AG04450 (cell line): Measurements from ENCODE around the gene ARHGAP26. TPM values are rescaled to one million over a fixed set of nuclear protein-coding genes. Genes with fewer than 3 reads are reported as not detected.

Experiments used
- CTCF ChIA-PET: fragments of 300-600, 350-600 bp; formaldehyde crosslinking; extraction: SDS; loops from one replicate; lab custom pipeline; 2022; ENCODE audit warnings: antibody characterized with exemption, inconsistent platforms; lab: Charles Lee
- POLR2A ChIA-PET: fragments of 350-600 bp; formaldehyde crosslinking; extraction: SDS; loops from one replicate; lab custom pipeline; 2021; ENCODE audit warnings: antibody characterized with exemption, inconsistent platforms; lab: Yijun Ruan, JAX
- DNase-seq: peaks from one replicate; pipeline ENCODE4 v3.0.0-alpha.2; 2011; ENCODE audit warnings: low read depth, low spot score
- H3K27ac ChIP-seq: one replicate; pipeline ENCODE4 v1.5.1; 2012; ENCODE audit warnings: low read depth, low read length, control low read depth
- H3K27me3 ChIP-seq: one replicate; pipeline ENCODE4 v1.6.0; 2012; ENCODE audit warnings: low read length; ENCODE audit not compliant: control insufficient read depth, insufficient read depth
- H3K4me3 ChIP-seq: 2 replicates; pipeline ENCODE4 v1.5.1; 2011; ENCODE audit warnings: mild to moderate bottlenecking, low read depth, low read length, control low read depth
- H3K9me3 ChIP-seq: 2 replicates; pipeline ENCODE4 v1.5.1; 2012; ENCODE audit warnings: low read length; ENCODE audit not compliant: control insufficient read depth, insufficient read depth
- CTCF ChIP-seq: IDR thresholded peaks from 2 replicates; pipeline ENCODE4 v1.5.1; 2011; ENCODE audit warnings: low read depth, low read length, control low read depth, inconsistent platforms
- polyA plus RNA-seq: library from polyadenylated mRNA; depleted of rRNA; stranded (reverse); fragments of >200 nt; gene quantifications from 2 replicates; pipeline ENCODE4 v1.2.3, GENCODE V29; 2011; rRNA removed

Gene ARHGAP26
- polyA plus RNA-seq, 1 experiment = 0.56 TPM

GRCh38 chr5:143277536-143277935 lies 507.4 kb downstream of the ARHGAP26 start:
- TF ChIP-seq CTCF = no peak
- ChIA-PET POLR2A (no interaction called here), CTCF (no interaction called here)
- H3K27ac ChIP-seq = no peak overlapping the region
- H3K9me3 ChIP-seq = no peaks in the 10 kb centered on the region
- no peak overlapping the region for H3K4me3 ChIP-seq
- DNase-seq = no peak
- no peaks in the 10 kb centered on the region for H3K27me3 ChIP-seq

Other genes starting within 250 kb of the ARHGAP26 start
- gene FGF1, start 84.3 kb upstream of the ARHGAP26 start, polyA plus RNA-seq = 5.9 and 6.3 TPM in 2 replicates